Kidney (tissue), 14 donors: ENCODE measurements around the gene DPAGT1. TPM values are rescaled to one million over a fixed set of nuclear protein-coding genes. Genes with fewer than 3 reads are reported as not detected.

Source experiments
- DNase-seq, 5 donors: peaks; one replicate each; pipeline ENCODE4 v3.0.0-alpha.2; 2013 to 2020
- FAIRE-seq: peaks from 2 replicates; lab custom pipeline; 2012; peaks lifted over from hg19 to GRCh38; lab: Jason Lieb, UNC
- H3K27ac ChIP-seq, 2 donors: one replicate each; pipeline ENCODE4 v1.7.0; 2013; ENCODE audit warnings: low read depth in 2 of 2, low read length in 2 of 2, inconsistent platforms in 1 of 2
- H3K27me3 ChIP-seq: one replicate; pipeline ENCODE4 v1.7.1; 2013; ENCODE audit warnings: low read length, inconsistent platforms; ENCODE audit not compliant: control insufficient read depth, insufficient read depth
- H3K36me3 ChIP-seq, 3 donors: one replicate each; pipeline versions ENCODE4 v1.7.0 to v1.7.1; 2013; ENCODE audit warnings: low read length in 3 of 3, control low read depth in 1 of 3, inconsistent platforms in 1 of 3; ENCODE audit not compliant: insufficient read depth in 3 of 3, control insufficient read depth in 2 of 3
- H3K4me1 ChIP-seq, 3 donors: one replicate each; pipeline versions ENCODE4 v1.7.0 to v1.7.1; 2013; ENCODE audit warnings: low read length in 3 of 3, inconsistent platforms in 1 of 3, low read depth in 1 of 3; ENCODE audit not compliant: control insufficient read depth in 2 of 3, insufficient read depth in 2 of 3
- H3K4me3 ChIP-seq, 3 donors: one replicate each; pipeline versions ENCODE4 v1.7.0 to v1.8.1; 2013; ENCODE audit warnings: low read length in 3 of 3, control low read depth in 1 of 3, inconsistent platforms in 1 of 3
- H3K9ac ChIP-seq, 3 donors: one replicate each; pipeline versions ENCODE4 v1.7.0 to v1.7.1; 2013; ENCODE audit warnings: low read length in 3 of 3, control low read depth in 1 of 3, inconsistent platforms in 1 of 3
- H3K9me3 ChIP-seq, 3 donors: one replicate each; pipeline versions ENCODE4 v1.7.0 to v1.7.1; 2013; ENCODE audit warnings: low read length in 3 of 3, control low read depth in 1 of 3, inconsistent platforms in 1 of 3; ENCODE audit not compliant: control insufficient read depth in 2 of 3, insufficient read depth in 1 of 3
- intact Hi-C: fragments of 100-400 bp; cut with DNase I; formaldehyde crosslinking; loops from one replicate; pipeline ENCODE4 v1.11.1; 2022
- polyA plus RNA-seq: library from polyadenylated mRNA; stranded (reverse); fragments of 350-450 nt; fragmentation: Illumina TruSeq; extraction: RNeasy Lipid Tissue Mini Kit (QIAGEN cat#74804); gene quantifications from one replicate; pipeline ENCODE4 v1.2.3, GENCODE V29; 2014; ENCODE audit warnings: low read depth, low replicate concordance; ENCODE audit not compliant: insufficient read depth
- total RNA-seq: library from RNA; stranded (reverse); fragmentation: NEBNext Ultra II Directional; extraction: Animal tissue kit (Norgen Biotek cat#: 25700); gene quantifications from one replicate; pipeline ENCODE4 v1.2.1, GENCODE V29; 2021
- TF ChIP-seq, protein P1 (sequence below): IDR thresholded peaks from 3 replicates; pipeline ENCODE4 v1.5.1; 2012; ENCODE audit warnings: mild to moderate bottlenecking, moderate library complexity, borderline replicate concordance; ENCODE audit not compliant: insufficient read depth; ENCODE audit errors: extremely low read depth
- donor health status: control.
- donor health status: control.
- donor health status: control.
- donor health status: control.
- donor health status: control.
- donor health status: DM: yes; HTN: yes; CAD: no.
- donor health status: Normal renal cell carcinoma (clear cell type).

DPAGT1 gene
- total and polyA plus RNA-seq, 2 donors from 2014 or later, result 34.8 to 41.0 TPM

DNA sequence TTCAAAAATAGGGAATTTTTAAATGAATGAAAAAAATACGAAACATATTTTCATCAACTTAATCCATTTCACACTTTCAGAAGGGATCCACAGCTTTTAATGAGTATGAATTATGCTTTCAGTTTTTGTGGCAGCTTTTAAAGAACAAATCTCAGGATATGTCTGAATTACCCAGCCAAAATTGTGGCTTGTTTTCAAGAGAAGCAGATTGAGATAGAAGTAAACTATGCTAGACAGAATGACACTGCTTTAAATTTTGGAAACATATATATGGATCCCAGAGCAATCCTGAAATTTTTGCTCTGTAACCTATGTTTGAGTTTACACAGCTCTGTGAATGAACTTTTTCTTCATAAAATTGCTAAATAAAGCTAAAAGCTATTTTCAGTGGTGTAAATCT, 17.3 kb upstream of the DPAGT1 start:
- DNase-seq (no peak), FAIRE-seq (no peak)
- H3K4me1 ChIP-seq, result peaks cover 2 to 15% (median 11%) of the 10 kb centered on the region in 3 donors
- H3K9ac ChIP-seq, result no peak overlapping the region
- intact Hi-C loops, result no loop called here
- no peaks in the 10 kb centered on the region for H3K9me3 ChIP-seq
- no peak overlapping the region for H3K4me3 ChIP-seq
- H3K36me3 ChIP-seq, result peaks cover 0 to 8% (median 8%) of the 10 kb centered on the region in 3 donors
- no peak overlapping the region for H3K27ac ChIP-seq
- TF ChIP-seq, protein P1, sequence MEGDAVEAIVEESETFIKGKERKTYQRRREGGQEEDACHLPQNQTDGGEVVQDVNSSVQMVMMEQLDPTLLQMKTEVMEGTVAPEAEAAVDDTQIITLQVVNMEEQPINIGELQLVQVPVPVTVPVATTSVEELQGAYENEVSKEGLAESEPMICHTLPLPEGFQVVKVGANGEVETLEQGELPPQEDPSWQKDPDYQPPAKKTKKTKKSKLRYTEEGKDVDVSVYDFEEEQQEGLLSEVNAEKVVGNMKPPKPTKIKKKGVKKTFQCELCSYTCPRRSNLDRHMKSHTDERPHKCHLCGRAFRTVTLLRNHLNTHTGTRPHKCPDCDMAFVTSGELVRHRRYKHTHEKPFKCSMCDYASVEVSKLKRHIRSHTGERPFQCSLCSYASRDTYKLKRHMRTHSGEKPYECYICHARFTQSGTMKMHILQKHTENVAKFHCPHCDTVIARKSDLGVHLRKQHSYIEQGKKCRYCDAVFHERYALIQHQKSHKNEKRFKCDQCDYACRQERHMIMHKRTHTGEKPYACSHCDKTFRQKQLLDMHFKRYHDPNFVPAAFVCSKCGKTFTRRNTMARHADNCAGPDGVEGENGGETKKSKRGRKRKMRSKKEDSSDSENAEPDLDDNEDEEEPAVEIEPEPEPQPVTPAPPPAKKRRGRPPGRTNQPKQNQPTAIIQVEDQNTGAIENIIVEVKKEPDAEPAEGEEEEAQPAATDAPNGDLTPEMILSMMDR, result no peak
- H3K27me3 ChIP-seq, result no peaks in the 10 kb centered on the region

DNA sequence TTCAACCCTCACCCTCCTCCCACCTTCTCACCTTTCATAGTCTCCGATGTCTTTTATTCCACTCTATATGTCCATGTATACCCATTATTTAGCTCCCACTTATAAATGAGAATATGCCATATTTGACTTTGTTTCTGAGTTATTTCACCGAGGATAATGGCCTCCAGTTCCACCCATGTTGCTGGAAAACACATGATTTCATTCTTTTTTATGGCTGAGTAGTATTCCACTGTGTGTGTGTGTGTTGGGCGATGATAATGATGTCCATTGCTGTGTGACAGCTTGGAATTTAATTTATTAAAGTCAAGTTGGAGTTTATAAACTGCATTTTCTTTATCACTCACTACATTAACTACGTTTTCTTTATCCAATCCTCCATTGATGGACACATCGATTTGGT, 16.6 kb upstream of the DPAGT1 start:
- FAIRE-seq, result no peak
- intact Hi-C loops, result no loop called here

DNA sequence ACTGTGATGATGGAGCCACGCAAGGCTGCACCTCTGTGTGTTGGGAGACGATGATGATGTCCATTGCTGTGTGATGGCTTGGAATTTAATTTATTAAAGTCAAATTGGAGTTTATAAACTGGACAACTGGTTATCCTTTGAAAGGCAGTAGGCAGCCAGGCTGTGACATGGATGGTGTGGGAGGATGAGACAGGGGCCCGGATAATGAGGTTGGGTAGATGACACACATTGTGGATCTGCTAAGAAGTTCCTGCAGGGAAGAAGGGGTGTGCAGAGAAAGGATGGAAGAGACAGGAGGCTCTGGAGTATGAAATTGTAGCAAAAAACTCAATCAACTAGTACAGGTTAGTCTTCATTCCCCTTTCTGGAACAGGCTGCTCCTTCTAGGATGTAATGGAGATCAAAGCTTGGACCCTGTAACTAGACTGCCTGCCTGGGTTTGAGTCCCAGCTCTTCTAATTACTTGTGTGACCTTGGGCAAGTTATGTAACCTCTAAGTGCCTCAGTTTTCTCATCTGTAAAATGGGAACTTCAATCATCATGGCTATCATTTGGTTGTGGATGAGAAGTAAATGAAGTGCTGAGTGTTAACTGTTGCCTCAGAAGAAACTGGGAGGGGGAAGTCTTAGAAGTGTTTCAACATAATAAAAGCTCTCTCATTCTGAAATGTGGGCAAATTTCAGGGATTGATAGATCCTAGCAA, 15.5 kb upstream of the DPAGT1 start:
- intact Hi-C loops, result no loop called here
- peaks cover 0 to 18% (median 15%) of the 10 kb centered on the region in 3 donors for H3K36me3 ChIP-seq
- H3K4me1 ChIP-seq, result peaks cover 2 to 9% (median 5%) of the 10 kb centered on the region in 3 donors
- DNase-seq (no peak), FAIRE-seq (no peak)
- H3K4me3 ChIP-seq, result no peak overlapping the region
- H3K27ac ChIP-seq, result no peak overlapping the region
- no peaks in the 10 kb centered on the region for H3K9me3 ChIP-seq
- no peak overlapping the region for H3K9ac ChIP-seq
- no peaks in the 10 kb centered on the region for H3K27me3 ChIP-seq
- TF ChIP-seq, protein P1, result no peak

More for the DNA sequence above, 16.6 kb upstream of the DPAGT1 start:
- H3K27ac ChIP-seq, result no peak overlapping the region
- peaks cover 0 to 12% (median 9%) of the 10 kb centered on the region in 3 donors for H3K36me3 ChIP-seq
- TF ChIP-seq, protein P1, result no peak
- H3K9ac ChIP-seq, result no peak overlapping the region
- no peak overlapping the region for H3K4me3 ChIP-seq
- no peak for DNase-seq
- peaks cover 2 to 15% (median 11%) of the 10 kb centered on the region in 3 donors for H3K4me1 ChIP-seq
- no peaks in the 10 kb centered on the region for H3K9me3 ChIP-seq
- no peaks in the 10 kb centered on the region for H3K27me3 ChIP-seq
